Diencephalon (tissue), 1 donor: Measurements from ENCODE around the gene PDE6B. TPM values are rescaled to one million over a fixed set of nuclear protein-coding genes. Genes with fewer than 3 reads are reported as not detected.

ENCODE experiments used
- total RNA-seq: library from RNA; depleted of rRNA; stranded (reverse); fragments of >200 nt; gene quantifications from one replicate; pipeline ENCODE4 v1.2.3, GENCODE V29; 2014

PDE6B gene
- total RNA-seq, result 9.2 TPM

GRCh38 chr4:624705-625590, at the start of gene PDE6B:
Gene PDE6B, plus strand, starts transcription at chr4:625573. Its CDS starts 54 bp downstream, at chr4:625627.

GRCh38 chr4:576245-576821, 49.0 kb upstream of the PDE6B start, which contains the start of gene TMEM271:
Gene TMEM271, minus strand, starts transcription at chr4:576295. Its CDS starts 233 bp downstream, at chr4:576062.

GRCh38 chr4:674172-675035, 49.0 kb downstream of the PDE6B start, which contains the start of the genes ATP5ME and MYL5:
Gene ATP5ME, minus strand, starts transcription at chr4:674276. Its CDS starts 29 bp downstream, at chr4:674247.
Gene MYL5, plus strand, starts transcription at chr4:674542. Its CDS starts 3,485 bp downstream, at chr4:678027.

GRCh38 chr4:688854-689681, 63.7 kb downstream of the PDE6B start, which contains the start of gene SLC49A3:
Gene SLC49A3, minus strand, starts transcription at chr4:689151. Its CDS starts 24 bp downstream, at chr4:689127.

GRCh38 chr4:705278-706082, 80.1 kb downstream of the PDE6B start, which contains the start of gene PCGF3:
Gene PCGF3, plus strand, starts transcription at chr4:705832. Its CDS starts 27,849 bp downstream, at chr4:733681.

Other genes with a start within 250 kb of the PDE6B start
- gene ZNF721, start 126.4 kb upstream of the PDE6B start, total RNA-seq, result 45.4 TPM
- 36.7 TPM for gene PIGG, start 126.4 kb upstream of the PDE6B start, total RNA-seq
- gene TMEM271, start 49.3 kb upstream of the PDE6B start, total RNA-seq, result 13.1 TPM
- 128 TPM for gene ATP5ME, start 48.7 kb downstream of the PDE6B start, total RNA-seq
- 11.8 TPM for gene MYL5, start 49.0 kb downstream of the PDE6B start, total RNA-seq
- 0.92 TPM for gene SLC49A3, start 63.6 kb downstream of the PDE6B start, total RNA-seq
- 66.9 TPM for gene PCGF3, start 80.3 kb downstream of the PDE6B start, total RNA-seq
- gene CPLX1, start 200.6 kb downstream of the PDE6B start, total RNA-seq, result 3.5 TPM